KG1 (cell line): ENCODE data around the gene INPP4B.

Experiments used
- DNase-seq: peaks from one replicate; lab custom pipeline; 2025; lab: John Stamatoyannopoulos, UW

INPP4B gene

GRCh38 chr4:142473218-142473959, 372.7 kb downstream of the INPP4B start:
- DNase-seq, result no peak

GRCh38 chr4:142467088-142467487, 379.0 kb downstream of the INPP4B start:
- no peak for DNase-seq

GRCh38 chr4:142465526-142465925, 380.6 kb downstream of the INPP4B start:
- no peak for DNase-seq

GRCh38 chr4:142463206-142463605, 382.9 kb downstream of the INPP4B start:
- DNase-seq, result no peak

- DNase-seq, result no peak
Measured at GRCh38 chr4:142452161-142452855, 393.8 kb downstream of the INPP4B start.

GRCh38 chr4:142449771-142450373, 396.2 kb downstream of the INPP4B start:
- no peak for DNase-seq

GRCh38 chr4:142447009-142447408, 399.1 kb downstream of the INPP4B start:
- DNase-seq, result no peak

GRCh38 chr4:142443469-142443868, 402.6 kb downstream of the INPP4B start:
- no peak for DNase-seq

- no peak for DNase-seq
Measured at GRCh38 chr4:142440093-142440492, 406.0 kb downstream of the INPP4B start.

GRCh38 chr4:142435599-142436235, 410.4 kb downstream of the INPP4B start:
- DNase-seq, result no peak

GRCh38 chr4:142434519-142435224, 411.4 kb downstream of the INPP4B start:
- no peak for DNase-seq

GRCh38 chr4:142428715-142429114, 417.4 kb downstream of the INPP4B start:
- DNase-seq, result no peak

GRCh38 chr4:142427456-142427855, 418.6 kb downstream of the INPP4B start:
- DNase-seq, result no peak

GRCh38 chr4:142423861-142424260, 422.2 kb downstream of the INPP4B start:
- DNase-seq, result no peak

GRCh38 chr4:142420311-142421095, 425.6 kb downstream of the INPP4B start:
- no peak for DNase-seq

- DNase-seq, result no peak
Measured at GRCh38 chr4:142419712-142420111, 426.4 kb downstream of the INPP4B start.

- no peak for DNase-seq
Measured at GRCh38 chr4:142418697-142419096, 427.4 kb downstream of the INPP4B start.

GRCh38 chr4:142416711-142417275, 429.3 kb downstream of the INPP4B start:
- no peak for DNase-seq

GRCh38 chr4:142416121-142416520, 430.0 kb downstream of the INPP4B start:
- no peak for DNase-seq

- no peak for DNase-seq
Measured at GRCh38 chr4:142414366-142414990, 431.6 kb downstream of the INPP4B start.
